GM23338 (cell line): ENCODE measurements around the gene DUSP8. TPM values are rescaled to one million over a fixed set of nuclear protein-coding genes. Genes with fewer than 3 reads are reported as not detected.
A peak's percentile ranks its signal among the peaks of the same experiment; 100 is the strongest.

Experiments used
- ATAC-seq: fragments of 200-7000 bp; cut with Tn5 transposase; 3 replicates; pipeline ENCODE4 v1.9.1; 2020
- DNase-seq: peaks from one replicate; pipeline ENCODE4 v3.0.0-alpha.2; 2015; ENCODE audit warnings: low spot score
- H2AFZ ChIP-seq: fragments of 200-600 bp; sonication (generic); 2 replicates; pipeline ENCODE4 v1.8.0; 2016; ENCODE audit warnings: antibody characterized with exemption, mild to moderate bottlenecking, moderate library complexity
- H3F3A ChIP-seq: fragments of 200-600 bp; sonication (generic); replicated peaks from 2 replicates; pipeline ENCODE4 v1.8.0; 2017; ENCODE audit warnings: antibody characterized with exemption, mixed run types, low read depth
- H3K27ac ChIP-seq: fragments of 200-600 bp; sonication (generic); 2 replicates; pipeline ENCODE4 v1.6.1; 2016; ENCODE audit warnings: low read depth
- H3K27me3 ChIP-seq: fragments of 200-600 bp; sonication (generic); 2 replicates; pipeline ENCODE4 v1.8.0; 2016; ENCODE audit warnings: mild to moderate bottlenecking, mixed run types, moderate library complexity; ENCODE audit not compliant: insufficient read depth
- H3K36me3 ChIP-seq: fragments of 200-600 bp; sonication (generic); 2 replicates; pipeline ENCODE4 v1.8.0; 2016; ENCODE audit warnings: mild to moderate bottlenecking; ENCODE audit not compliant: insufficient read depth
- H3K4me1 ChIP-seq: fragments of 200-600 bp; sonication (generic); 2 replicates; pipeline ENCODE4 v1.8.0; 2016; ENCODE audit warnings: mild to moderate bottlenecking, moderate library complexity; ENCODE audit not compliant: insufficient read depth
- H3K4me2 ChIP-seq: fragments of 200-600 bp; sonication (generic); 2 replicates; pipeline ENCODE4 v1.7.1; 2017; ENCODE audit warnings: mixed run types
- H3K4me3 ChIP-seq: fragments of 200-600 bp; sonication (generic); 2 replicates; pipeline ENCODE4 v1.6.1; 2016; ENCODE audit warnings: mixed run types
- H3K79me2 ChIP-seq: fragments of 200-600 bp; sonication (generic); replicated peaks from 2 replicates; pipeline ENCODE4 v1.8.0; 2017; ENCODE audit warnings: mild to moderate bottlenecking; ENCODE audit not compliant: insufficient read depth
- H3K9me2 ChIP-seq: fragments of 200-600 bp; sonication (generic); 2 replicates; pipeline ENCODE4 v1.8.0; 2017; ENCODE audit not compliant: insufficient read depth
- H4K20me1 ChIP-seq: fragments of 200-600 bp; sonication (generic); replicated peaks from 2 replicates; pipeline ENCODE4 v1.8.0; 2017; ENCODE audit warnings: mild to moderate bottlenecking; ENCODE audit not compliant: insufficient read depth
- H3K27ac Mint-ChIP-seq: 2 replicates; pipeline ENCODE4 v1.8.0; 2020; ENCODE audit warnings: inconsistent platforms, mild to moderate bottlenecking, moderate library complexity, mixed read lengths
- H3K27me3 Mint-ChIP-seq: 3 replicates; pipeline ENCODE4 v1.8.0; 2022; ENCODE audit warnings: low read depth, mild to moderate bottlenecking, moderate library complexity, mixed read lengths, inconsistent platforms; ENCODE audit not compliant: insufficient read depth, poor library complexity
- H3K36me3 Mint-ChIP-seq: 3 replicates; pipeline ENCODE4 v1.8.0; 2021; ENCODE audit warnings: low read depth, mild to moderate bottlenecking, inconsistent platforms, moderate library complexity, mixed read lengths
- H3K4me1 Mint-ChIP-seq: 3 replicates; pipeline ENCODE4 v1.8.0; 2020; ENCODE audit warnings: mild to moderate bottlenecking, inconsistent platforms, mixed read lengths
- H3K4me3 Mint-ChIP-seq: 3 replicates; pipeline ENCODE4 v1.8.0; 2021; ENCODE audit warnings: moderate library complexity, mild to moderate bottlenecking, inconsistent platforms, mixed read lengths
- H3K9me3 Mint-ChIP-seq: 3 replicates; pipeline ENCODE4 v1.8.0; 2020; ENCODE audit warnings: moderate library complexity, mild to moderate bottlenecking, inconsistent platforms, mixed read lengths
- CREB1 ChIP-seq: fragments of 250-450 bp; sonication (Bioruptor Pico); IDR thresholded peaks from 2 replicates; pipeline ENCODE4 v1.5.0; 2020; ENCODE audit warnings: low read depth, mild to moderate bottlenecking, moderate library complexity
- EZH2 ChIP-seq: fragments of 200-600 bp; sonication (generic); IDR thresholded peaks from one replicate; pipeline ENCODE4 v1.8.0; 2017; ENCODE audit warnings: antibody characterized with exemption, mild to moderate bottlenecking, low read depth; ENCODE audit not compliant: unreplicated experiment
- EZH2phosphoT487 ChIP-seq: fragments of 200-600 bp; sonication (generic); IDR thresholded peaks from one replicate; pipeline ENCODE4 v1.8.1; 2018; ENCODE audit warnings: antibody characterized with exemption; ENCODE audit not compliant: unreplicated experiment
- JUNB ChIP-seq: IDR thresholded peaks from one replicate; pipeline ENCODE4 v1.6.1; 2016; ENCODE audit warnings: antibody characterized with exemption; ENCODE audit not compliant: unreplicated experiment
- NANOG ChIP-seq: IDR thresholded peaks from 2 replicates; pipeline ENCODE4 v1.6.1; 2016; ENCODE audit warnings: antibody characterized with exemption, borderline replicate concordance
- POLR2AphosphoS5 ChIP-seq: IDR thresholded peaks from 2 replicates; pipeline ENCODE4 v1.6.1; 2016; ENCODE audit warnings: antibody characterized with exemption, low read depth
- STAT1 ChIP-seq: IDR thresholded peaks from one replicate; pipeline ENCODE4 v1.6.1; 2016; ENCODE audit warnings: antibody characterized with exemption; ENCODE audit not compliant: unreplicated experiment
- ZNF114 ChIP-seq: fragments of 250-450 bp; sonication (Bioruptor Pico); IDR thresholded peaks from 2 replicates; pipeline ENCODE4 v1.5.0; 2020; ENCODE audit warnings: mild to moderate bottlenecking, moderate library complexity
- ZNF331 ChIP-seq: fragments of 250-450 bp; sonication (Bioruptor Pico); IDR thresholded peaks from 2 replicates; pipeline ENCODE4 v1.5.0; 2020; ENCODE audit warnings: low read depth, mild to moderate bottlenecking, moderate library complexity
- polyA plus RNA-seq: library from polyadenylated mRNA; unstranded; fragments of >200 nt; fragmentation: Nextera tagmentation; extraction: Ambion mirVana; gene quantifications from 2 replicates; pipeline ENCODE4 v1.2.1, GENCODE V29; 2016
- total RNA-seq: library from RNA; depleted of rRNA; stranded (reverse); fragments of >200 nt; shearing (Covaris generic); gene quantifications from 2 replicates; pipeline ENCODE4 v1.2.3, GENCODE V29; 2014
- TF ChIP-seq, protein P1 (sequence below): IDR thresholded peaks from one replicate; pipeline ENCODE4 v1.6.1; 2018; ENCODE audit warnings: antibody characterized with exemption; ENCODE audit not compliant: unreplicated experiment
- TF ChIP-seq, protein P2 (sequence below): IDR thresholded peaks from 2 replicates; pipeline ENCODE4 v1.6.1; 2016; ENCODE audit warnings: antibody characterized with exemption
- TF ChIP-seq, protein P3 (sequence below), 2 experiments: fragments of 200-600 bp in 1 of 2; sonication (generic) in 1 of 2; conservative IDR thresholded peaks; 2 replicates each; pipeline versions ENCODE4 v1.5.1 to v1.6.1; 2016 to 2017; ENCODE audit warnings: antibody characterized with exemption in 2 of 2, low read depth in 2 of 2, mild to moderate bottlenecking in 2 of 2, moderate library complexity in 1 of 2
- TF ChIP-seq, protein P4 (sequence below): fragments of 250-450 bp; sonication (Bioruptor Pico); IDR thresholded peaks from 2 replicates; pipeline ENCODE4 v1.5.0; 2020; ENCODE audit warnings: mild to moderate bottlenecking, moderate library complexity

The DUSP8 gene
- total and polyA plus RNA-seq, 2 experiments from 2014 or later, result 1.1 TPM

DNA sequence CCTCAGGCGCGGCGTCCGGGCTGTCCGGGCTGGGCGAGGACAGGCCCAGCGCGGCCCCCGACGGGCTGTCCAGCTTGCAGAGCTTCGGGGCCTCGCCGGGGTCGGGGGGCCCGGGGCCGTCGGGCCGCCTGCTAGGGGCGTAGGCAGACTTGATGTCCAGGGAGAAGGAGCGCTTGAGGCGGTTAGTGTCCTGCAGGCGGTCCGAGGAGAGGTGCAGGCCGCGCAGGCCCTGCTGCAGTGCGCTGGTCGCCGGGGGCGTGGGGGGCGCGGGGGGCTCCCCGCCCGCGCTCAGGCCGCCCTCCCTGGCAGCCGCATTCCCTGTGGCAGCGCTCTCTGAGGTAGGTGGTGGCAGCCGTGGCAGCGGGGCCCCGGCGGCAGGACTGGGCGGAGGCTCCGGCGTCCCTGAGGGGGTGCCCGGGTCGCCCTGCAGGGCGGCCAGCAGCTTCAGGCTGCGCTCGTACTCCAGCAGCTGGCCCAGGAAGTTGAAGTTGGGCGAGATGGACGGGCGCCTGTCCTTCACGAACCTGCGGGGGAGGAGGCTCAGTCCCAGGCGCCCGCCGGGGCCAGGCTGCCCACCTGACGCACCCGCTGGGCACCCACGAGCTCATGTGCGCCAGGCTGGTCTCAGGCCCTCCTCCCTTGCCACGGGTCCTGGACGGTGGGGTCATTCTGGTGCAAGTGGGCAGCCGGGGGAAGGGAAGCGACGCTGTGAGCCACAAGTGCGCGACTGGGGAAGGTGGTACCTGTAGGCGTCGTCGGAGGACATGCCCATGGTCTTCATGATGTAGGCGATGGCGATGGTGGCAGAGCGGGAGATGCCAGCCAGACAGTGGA is 14.8 kb downstream of the DUSP8 start:
- H3K36me3 ChIP-seq, result no peaks in the 10 kb centered on the region
- Mint-ChIP-seq H3K4me3 (0 out of 3 replicates have a peak overlapping the region, but pooled peaks have one; percentile 38), H3K4me1 (peaks cover 30% of the 10 kb centered on the region), H3K27ac (no peak overlapping the region; the same call in 1 of the 2 replicates), H3K36me3 (no peaks in the 10 kb centered on the region), H3K27me3 (peaks cover 63% of the 10 kb centered on the region), H3K9me3 (no peaks in the 10 kb centered on the region)
- DNase-seq (no peak), ATAC-seq (no peak)
- no peak overlapping the region for H3K27ac ChIP-seq
- H3K4me2 ChIP-seq, result no peak overlapping the region
- no peaks in the 10 kb centered on the region for H4K20me1 ChIP-seq
- H3K27me3 ChIP-seq, result peaks cover 49% of the 10 kb centered on the region
- TF ChIP-seq EZH2, result no peak
- TF ChIP-seq, protein P1, sequence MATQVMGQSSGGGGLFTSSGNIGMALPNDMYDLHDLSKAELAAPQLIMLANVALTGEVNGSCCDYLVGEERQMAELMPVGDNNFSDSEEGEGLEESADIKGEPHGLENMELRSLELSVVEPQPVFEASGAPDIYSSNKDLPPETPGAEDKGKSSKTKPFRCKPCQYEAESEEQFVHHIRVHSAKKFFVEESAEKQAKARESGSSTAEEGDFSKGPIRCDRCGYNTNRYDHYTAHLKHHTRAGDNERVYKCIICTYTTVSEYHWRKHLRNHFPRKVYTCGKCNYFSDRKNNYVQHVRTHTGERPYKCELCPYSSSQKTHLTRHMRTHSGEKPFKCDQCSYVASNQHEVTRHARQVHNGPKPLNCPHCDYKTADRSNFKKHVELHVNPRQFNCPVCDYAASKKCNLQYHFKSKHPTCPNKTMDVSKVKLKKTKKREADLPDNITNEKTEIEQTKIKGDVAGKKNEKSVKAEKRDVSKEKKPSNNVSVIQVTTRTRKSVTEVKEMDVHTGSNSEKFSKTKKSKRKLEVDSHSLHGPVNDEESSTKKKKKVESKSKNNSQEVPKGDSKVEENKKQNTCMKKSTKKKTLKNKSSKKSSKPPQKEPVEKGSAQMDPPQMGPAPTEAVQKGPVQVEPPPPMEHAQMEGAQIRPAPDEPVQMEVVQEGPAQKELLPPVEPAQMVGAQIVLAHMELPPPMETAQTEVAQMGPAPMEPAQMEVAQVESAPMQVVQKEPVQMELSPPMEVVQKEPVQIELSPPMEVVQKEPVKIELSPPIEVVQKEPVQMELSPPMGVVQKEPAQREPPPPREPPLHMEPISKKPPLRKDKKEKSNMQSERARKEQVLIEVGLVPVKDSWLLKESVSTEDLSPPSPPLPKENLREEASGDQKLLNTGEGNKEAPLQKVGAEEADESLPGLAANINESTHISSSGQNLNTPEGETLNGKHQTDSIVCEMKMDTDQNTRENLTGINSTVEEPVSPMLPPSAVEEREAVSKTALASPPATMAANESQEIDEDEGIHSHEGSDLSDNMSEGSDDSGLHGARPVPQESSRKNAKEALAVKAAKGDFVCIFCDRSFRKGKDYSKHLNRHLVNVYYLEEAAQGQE, result no peak
- TF ChIP-seq CREB1 (CRISPR knock-in tag), result no peak
- TF ChIP-seq EZH2phosphoT487, result no peak
- TF ChIP-seq NANOG, result no peak
- TF ChIP-seq ZNF331 (CRISPR knock-in tag), result no peak
- TF ChIP-seq, protein P2, sequence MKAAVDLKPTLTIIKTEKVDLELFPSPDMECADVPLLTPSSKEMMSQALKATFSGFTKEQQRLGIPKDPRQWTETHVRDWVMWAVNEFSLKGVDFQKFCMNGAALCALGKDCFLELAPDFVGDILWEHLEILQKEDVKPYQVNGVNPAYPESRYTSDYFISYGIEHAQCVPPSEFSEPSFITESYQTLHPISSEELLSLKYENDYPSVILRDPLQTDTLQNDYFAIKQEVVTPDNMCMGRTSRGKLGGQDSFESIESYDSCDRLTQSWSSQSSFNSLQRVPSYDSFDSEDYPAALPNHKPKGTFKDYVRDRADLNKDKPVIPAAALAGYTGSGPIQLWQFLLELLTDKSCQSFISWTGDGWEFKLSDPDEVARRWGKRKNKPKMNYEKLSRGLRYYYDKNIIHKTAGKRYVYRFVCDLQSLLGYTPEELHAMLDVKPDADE, result no peak
- TF ChIP-seq, protein P3, sequence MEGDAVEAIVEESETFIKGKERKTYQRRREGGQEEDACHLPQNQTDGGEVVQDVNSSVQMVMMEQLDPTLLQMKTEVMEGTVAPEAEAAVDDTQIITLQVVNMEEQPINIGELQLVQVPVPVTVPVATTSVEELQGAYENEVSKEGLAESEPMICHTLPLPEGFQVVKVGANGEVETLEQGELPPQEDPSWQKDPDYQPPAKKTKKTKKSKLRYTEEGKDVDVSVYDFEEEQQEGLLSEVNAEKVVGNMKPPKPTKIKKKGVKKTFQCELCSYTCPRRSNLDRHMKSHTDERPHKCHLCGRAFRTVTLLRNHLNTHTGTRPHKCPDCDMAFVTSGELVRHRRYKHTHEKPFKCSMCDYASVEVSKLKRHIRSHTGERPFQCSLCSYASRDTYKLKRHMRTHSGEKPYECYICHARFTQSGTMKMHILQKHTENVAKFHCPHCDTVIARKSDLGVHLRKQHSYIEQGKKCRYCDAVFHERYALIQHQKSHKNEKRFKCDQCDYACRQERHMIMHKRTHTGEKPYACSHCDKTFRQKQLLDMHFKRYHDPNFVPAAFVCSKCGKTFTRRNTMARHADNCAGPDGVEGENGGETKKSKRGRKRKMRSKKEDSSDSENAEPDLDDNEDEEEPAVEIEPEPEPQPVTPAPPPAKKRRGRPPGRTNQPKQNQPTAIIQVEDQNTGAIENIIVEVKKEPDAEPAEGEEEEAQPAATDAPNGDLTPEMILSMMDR (conservative IDR thresholded peaks at IDR 0.05; ENCODE audit: low read depth in 2 of 2), result no peak
- TF ChIP-seq, protein P4, sequence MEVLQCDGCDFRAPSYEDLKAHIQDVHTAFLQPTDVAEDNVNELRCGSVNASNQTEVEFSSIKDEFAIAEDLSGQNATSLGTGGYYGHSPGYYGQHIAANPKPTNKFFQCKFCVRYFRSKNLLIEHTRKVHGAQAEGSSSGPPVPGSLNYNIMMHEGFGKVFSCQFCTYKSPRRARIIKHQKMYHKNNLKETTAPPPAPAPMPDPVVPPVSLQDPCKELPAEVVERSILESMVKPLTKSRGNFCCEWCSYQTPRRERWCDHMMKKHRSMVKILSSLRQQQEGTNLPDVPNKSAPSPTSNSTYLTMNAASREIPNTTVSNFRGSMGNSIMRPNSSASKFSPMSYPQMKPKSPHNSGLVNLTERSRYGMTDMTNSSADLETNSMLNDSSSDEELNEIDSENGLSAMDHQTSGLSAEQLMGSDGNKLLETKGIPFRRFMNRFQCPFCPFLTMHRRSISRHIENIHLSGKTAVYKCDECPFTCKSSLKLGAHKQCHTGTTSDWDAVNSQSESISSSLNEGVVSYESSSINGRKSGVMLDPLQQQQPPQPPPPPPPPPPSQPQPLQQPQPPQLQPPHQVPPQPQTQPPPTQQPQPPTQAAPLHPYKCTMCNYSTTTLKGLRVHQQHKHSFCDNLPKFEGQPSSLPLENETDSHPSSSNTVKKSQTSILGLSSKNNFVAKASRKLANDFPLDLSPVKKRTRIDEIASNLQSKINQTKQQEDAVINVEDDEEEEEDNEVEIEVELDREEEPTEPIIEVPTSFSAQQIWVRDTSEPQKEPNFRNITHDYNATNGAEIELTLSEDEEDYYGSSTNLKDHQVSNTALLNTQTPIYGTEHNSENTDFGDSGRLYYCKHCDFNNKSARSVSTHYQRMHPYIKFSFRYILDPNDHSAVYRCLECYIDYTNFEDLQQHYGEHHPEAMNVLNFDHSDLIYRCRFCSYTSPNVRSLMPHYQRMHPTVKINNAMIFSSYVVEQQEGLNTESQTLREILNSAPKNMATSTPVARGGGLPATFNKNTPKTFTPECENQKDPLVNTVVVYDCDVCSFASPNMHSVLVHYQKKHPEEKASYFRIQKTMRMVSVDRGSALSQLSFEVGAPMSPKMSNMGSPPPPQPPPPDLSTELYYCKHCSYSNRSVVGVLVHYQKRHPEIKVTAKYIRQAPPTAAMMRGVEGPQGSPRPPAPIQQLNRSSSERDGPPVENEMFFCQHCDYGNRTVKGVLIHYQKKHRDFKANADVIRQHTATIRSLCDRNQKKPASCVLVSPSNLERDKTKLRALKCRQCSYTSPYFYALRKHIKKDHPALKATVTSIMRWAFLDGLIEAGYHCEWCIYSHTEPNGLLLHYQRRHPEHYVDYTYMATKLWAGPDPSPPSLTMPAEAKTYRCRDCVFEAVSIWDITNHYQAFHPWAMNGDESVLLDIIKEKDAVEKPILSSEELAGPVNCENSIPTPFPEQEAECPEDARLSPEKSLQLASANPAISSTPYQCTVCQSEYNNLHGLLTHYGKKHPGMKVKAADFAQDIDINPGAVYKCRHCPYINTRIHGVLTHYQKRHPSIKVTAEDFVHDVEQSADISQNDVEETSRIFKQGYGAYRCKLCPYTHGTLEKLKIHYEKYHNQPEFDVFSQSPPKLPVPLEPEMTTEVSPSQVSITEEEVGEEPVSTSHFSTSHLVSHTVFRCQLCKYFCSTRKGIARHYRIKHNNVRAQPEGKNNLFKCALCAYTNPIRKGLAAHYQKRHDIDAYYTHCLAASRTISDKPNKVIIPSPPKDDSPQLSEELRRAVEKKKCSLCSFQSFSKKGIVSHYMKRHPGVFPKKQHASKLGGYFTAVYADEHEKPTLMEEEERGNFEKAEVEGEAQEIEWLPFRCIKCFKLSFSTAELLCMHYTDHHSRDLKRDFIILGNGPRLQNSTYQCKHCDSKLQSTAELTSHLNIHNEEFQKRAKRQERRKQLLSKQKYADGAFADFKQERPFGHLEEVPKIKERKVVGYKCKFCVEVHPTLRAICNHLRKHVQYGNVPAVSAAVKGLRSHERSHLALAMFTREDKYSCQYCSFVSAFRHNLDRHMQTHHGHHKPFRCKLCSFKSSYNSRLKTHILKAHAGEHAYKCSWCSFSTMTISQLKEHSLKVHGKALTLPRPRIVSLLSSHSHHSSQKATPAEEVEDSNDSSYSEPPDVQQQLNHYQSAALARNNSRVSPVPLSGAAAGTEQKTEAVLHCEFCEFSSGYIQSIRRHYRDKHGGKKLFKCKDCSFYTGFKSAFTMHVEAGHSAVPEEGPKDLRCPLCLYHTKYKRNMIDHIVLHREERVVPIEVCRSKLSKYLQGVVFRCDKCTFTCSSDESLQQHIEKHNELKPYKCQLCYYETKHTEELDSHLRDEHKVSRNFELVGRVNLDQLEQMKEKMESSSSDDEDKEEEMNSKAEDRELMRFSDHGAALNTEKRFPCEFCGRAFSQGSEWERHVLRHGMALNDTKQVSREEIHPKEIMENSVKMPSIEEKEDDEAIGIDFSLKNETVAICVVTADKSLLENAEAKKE (CRISPR knock-in tag), result no peak
- no peak for TF ChIP-seq ZNF114 (CRISPR knock-in tag)
- no peak for TF ChIP-seq STAT1
- no peak for TF ChIP-seq POLR2AphosphoS5
- no peak for TF ChIP-seq JUNB
- no peaks in the 10 kb centered on the region for H3K9me2 ChIP-seq
- no peak overlapping the region for H2AFZ ChIP-seq
- H3F3A ChIP-seq, result no peaks in the 10 kb centered on the region
- no peaks in the 10 kb centered on the region for H3K79me2 ChIP-seq
- H3K4me1 ChIP-seq, result peaks cover 31% of the 10 kb centered on the region
- H3K4me3 ChIP-seq, result no peak overlapping the region
